HG03354 (cell line): ENCODE measurements around the gene KRT3.

Source experiments
- ATAC-seq: cut with Tn5 transposase; IDR thresholded peaks from one replicate; pipeline ENCODE4 v1.9.1; 2021; ENCODE audit warnings: mild to moderate bottlenecking; ENCODE audit not compliant: unreplicated experiment, poor library complexity, severe bottlenecking

Gene KRT3

DNA sequence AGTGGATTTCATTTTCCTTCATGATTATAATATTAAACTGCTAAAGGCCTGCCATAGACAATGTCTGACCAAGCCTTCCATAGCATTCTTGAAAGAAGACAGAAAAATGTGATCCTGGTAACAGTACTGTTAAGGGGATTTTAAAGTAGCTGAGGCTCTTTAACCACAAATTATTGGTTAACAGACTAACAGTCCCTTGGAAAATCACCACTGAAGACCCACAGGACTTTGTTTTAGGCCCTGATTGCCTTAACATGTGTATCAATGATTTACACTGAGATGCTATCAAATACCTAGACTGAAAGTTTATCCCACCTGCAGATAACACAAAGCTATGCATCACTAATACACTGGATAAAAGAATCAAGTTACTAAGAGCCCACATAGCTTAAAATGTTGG lies 32.2 kb upstream of the KRT3 start:
- no peak for ATAC-seq

DNA sequence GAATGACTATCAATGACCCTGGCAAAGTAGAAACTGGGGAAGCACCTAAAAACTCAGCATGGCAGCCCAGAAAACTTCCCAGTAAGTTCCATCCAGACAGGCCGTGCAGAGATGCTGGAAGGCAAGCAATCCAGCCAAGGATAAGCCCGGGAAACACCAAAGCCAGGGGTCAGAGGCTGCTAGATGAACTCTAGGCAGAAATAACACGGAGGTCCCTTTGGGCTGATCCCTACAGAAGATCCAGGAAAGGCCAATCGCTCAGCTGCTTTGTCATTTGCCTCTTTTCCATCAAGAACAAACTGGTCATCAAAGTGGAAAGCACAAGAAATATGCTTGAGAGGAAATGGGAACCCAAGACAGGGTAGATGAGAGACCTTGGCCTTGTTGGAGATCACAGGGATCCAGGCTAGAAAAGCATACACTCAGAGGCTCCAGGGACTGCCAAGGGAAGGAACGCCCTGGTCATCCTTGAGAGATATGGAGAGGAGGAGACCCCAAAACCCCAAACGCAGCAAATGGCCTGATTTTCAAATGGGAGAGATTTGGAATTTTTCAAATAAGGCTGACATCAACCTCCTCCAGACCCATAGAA lies 31.7 kb upstream of the KRT3 start:
- ATAC-seq = no peak

DNA sequence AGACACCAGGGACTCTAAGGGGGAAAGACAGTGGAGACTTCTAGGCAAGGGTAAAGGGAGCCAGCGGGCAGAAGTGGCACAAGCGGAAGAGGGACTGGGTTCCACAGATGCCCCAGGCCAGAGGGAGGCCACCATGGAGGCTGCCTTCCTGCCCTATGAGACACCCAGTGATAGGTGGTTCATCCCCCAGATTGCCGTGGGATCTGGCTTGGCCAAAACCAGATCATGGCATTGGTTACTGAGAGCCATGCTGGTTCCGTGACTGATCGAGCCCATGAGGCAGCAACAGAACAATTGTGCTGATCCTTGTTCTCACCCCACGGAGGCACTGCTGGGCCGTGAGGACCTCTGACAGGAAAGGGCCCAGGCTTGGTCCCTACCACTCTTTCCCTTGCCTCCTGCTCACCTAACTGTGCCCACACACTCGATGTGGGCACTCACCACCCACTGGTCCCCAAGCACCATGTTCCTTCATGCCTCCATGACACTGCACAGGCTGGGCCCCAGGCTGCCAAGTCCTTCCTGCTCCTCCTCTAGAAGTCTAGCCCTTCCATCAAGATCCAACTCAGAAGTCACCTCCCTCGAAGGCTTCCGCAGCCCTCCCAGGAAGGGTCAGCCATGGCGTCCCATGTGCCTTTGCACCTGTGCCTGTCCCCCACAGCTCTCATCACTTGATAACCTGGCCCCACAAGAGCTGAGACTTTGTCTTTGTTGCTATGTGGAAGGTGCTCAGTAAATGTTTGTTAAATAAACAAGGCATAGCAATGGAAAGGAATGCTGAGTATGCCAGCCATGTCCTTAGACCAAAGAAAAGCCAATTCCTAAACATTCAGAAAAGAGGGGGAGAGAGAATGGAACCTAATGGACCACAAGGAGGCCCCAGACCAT lies 30.9 kb upstream of the KRT3 start:
- no peak for ATAC-seq

DNA sequence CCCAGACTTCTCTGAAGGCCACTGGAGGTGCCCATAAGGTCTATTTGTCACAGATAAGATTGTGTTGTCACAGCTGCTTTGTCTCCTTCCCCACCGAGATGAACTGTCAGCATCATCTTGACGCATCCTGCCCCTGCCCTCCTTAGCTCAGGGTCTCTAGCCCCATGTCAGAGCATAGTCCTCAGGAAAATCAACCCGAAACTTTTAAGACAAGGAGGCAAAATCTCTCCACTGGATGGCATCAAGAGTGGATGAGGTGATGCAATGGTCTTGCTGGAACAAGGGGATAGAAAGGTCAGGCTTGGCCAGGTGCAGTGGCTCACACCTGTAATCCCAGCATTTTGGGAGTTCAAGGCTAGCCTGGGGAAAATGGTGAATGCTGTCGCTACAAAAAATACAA lies 30.0 kb upstream of the KRT3 start:
- no peak for ATAC-seq

DNA sequence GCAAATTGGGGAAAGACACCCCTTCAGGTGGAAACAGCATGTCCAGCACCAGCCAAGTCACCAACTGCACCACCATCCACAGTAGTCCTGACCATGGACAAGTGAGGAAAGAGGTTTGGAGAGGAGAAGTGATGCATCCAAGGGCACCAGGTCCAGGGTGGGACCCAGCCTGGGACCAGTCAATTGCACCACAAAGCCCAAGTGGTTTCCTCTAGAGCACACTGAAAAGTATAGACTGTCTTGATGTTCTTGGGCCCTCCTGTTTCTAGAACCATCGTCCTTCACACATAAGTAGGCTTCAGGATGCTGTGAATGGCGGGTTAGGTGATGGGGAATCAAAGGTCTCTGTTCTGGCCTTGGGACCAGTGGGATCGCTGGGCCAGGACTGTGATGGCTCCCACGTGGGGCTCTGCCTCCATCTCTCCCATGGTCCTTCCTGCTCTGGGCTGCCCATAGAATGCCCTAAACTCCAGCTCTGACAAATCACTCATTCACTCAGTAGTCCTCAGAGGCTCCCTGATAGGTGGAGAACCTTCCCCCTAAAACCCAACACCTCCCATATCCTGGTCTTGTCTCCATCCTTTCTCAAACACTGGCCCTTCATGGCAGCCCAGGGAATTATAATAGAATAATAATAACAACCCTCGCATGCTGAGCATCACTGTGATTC lies 29.0 kb upstream of the KRT3 start:
- ATAC-seq = no peak

DNA sequence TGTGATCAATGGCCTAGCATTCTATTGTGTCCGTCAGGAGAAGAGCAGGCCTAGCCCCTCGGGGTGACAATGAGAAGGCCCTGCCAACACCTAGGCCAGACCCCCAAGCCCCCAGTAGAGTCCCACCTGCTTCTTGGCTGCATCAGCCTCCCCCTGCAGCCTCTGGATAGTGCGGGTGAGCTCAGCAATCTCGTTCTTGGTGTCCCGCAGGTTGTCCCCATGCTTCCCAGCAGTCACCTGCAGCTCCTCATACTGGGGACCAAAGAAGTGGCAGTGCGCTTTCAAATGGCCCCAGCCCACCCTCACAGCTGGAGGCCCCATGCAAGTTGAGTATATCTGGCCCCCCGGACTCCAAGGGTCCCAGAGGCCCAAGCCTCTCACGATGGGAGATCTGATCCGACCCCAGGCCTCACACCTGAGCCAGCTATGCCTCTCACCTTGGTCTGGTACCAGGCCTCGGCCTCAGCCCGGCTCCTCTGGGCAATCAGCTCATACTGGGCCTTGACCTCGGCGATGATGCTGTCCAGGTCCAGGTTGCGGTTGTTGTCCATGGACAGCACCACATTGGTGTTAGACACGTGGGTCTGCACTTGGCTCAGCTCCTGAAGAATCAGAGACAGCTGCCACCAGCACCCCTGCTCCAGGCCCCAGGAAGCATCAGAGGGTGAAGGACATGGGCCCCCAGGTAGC lies 28.0 kb upstream of the KRT3 start:
- ATAC-seq = no peak

DNA sequence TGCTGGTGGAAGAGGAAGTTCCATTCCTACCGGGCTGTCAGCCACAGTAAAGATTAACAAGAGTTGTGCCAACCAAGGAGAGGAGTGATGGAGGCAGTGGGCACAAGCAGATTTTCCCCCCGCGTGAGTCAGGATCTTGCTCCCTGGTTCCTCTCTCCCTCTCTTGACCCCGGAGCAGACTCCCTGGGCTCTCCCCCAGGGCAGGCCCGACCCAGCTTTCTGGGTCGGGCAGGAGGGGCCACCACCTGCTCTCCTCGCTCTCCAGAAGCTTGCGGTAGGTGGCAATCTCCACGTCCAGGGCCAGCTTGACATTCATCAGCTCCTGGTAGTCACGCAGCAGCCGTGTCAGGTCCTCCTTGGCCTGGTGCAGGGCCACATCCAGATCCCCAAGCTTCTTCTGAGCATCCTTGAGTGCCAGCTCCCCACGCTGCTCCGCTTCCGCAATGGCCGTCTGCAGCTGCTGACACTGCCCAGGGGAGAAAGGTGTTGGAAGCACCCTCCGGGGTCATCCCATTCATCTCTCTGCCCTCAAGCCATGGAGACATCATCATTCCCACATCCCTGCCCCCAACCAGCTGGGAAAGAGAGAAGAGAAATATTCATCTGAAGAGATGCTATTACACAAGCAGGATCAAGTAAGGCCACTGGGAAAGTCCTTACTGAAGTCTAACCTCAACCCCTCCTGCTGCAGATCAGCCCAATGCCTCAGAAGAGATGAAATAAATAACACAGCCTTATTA lies 27.0 kb upstream of the KRT3 start:
- no peak for ATAC-seq

DNA sequence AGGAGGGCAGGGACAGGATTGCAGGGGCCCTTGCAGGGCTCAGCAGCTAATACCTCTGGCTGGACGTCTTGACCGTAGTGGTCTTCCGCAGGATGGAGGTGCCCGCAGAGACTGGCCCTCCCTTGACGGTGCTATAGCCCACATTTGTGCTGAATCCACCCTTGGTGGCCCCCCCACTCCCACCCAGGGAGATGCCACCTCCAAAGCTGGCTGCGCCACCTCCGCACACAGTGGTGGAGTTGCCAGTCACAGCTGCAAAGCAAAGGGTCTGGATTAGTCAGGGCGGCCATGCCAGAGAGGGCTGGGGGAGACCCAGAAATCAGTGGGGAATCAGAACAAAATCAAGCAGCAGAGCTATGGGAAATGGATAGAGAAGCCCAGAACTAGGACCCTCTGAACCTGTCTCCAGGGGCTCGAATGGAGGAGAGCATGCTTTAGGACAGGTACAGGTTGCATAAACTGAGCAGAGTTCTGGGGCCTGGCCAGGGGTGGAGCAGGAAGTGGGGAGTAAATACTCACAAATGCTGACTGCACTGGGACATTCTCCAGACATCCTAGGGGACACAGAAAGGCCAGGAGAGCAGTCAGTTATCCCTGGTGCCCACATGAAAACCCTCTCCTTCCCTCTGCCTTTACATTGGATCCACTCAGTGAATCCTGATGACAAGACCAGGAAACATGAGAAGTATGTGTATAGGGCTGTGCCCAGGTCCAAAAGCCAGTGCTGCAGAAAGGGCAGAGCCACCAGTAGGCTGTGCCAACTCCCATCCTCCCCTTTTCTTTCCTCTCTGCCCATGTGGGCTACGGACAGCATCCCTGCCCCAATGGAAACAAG lies 26.1 kb upstream of the KRT3 start:
- ATAC-seq = no peak

DNA sequence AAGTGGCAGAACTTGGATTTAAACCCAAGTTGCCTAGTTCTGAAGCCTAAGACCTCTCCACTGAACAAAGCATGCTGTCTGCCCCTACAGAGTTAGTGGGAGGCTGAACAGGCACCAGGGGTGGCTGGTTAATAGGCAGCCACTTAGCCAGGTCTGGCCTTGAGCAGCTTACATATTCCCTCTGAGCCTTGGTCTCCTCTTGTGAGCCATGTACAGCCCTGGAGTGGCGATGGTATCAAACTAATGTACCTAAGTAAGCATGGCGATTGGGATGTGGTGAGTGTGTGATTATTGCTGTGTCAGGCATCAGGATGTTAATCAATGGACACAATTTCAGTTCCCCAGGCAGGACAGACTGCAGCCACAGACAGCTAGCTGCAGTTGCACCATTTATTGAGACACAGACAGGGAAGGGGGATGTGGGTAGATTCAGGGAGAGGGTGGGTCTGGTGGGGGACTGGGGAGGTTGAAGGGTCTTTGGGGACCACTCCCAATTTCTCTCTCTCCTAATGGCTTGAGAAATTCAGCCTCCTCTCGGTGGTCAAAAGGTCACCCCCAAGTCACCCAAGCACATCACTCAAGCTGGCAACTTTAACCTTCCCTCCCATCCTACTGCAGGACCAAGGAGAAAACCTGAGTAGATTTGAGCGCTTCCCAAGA lies 25.3 kb upstream of the KRT3 start:
- ATAC-seq = no peak

DNA sequence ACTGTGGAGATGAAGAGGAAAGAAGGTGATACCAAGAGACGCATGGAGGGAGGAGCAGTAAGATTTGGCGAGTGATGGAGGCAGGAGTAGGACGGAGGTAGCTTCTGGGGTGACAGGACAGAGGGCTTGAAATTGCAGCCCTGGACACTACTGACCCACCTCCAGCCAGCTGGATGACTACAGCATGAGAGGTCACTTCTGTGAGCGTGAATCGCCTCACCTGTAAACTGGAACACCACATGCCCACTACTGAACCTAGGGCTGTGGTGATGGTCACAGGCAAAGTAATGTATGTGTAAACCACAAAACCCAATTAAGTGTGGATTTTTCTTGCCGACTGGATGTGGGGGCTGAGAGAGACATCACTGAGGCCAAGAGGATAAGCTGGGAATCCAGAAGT lies 24.6 kb upstream of the KRT3 start:
- no peak for ATAC-seq

DNA sequence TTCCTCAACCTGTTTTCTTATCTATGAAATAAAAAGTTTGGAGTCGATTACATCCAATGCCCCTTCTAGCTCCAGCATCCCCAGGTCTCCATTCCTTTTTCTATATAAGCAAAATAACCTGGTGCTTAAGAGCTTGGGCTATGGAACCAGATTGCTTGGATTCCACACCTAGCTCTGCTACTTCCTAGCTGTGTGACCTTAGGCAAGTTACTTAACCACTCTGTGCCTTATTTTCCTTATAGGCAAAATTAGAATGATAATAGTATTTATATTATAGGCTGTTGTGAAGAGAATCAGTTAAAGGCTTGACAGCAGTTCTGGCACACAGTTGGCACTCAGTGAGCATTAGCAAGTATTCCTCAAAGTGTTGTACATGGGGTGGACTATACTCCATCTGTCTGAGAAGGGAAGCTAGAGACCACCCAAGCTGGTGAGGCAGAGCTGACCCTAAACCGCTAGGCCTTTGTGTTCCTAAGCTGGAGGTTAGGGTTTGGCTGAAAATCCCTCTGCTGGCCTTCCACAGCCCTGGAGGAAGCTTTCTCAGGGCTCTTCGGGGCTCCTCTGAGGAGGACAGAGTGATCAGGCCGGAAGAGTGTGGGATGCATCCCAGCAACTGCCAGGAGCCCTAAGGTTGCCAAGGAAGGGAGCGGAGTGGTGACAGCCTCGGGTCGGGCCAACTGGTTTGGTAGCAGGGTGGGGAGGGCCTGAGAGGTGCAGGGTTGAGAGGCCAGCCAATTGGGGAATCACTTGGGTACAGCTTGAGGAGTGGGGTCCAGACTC lies 24.0 kb upstream of the KRT3 start:
- ATAC-seq = no peak

DNA sequence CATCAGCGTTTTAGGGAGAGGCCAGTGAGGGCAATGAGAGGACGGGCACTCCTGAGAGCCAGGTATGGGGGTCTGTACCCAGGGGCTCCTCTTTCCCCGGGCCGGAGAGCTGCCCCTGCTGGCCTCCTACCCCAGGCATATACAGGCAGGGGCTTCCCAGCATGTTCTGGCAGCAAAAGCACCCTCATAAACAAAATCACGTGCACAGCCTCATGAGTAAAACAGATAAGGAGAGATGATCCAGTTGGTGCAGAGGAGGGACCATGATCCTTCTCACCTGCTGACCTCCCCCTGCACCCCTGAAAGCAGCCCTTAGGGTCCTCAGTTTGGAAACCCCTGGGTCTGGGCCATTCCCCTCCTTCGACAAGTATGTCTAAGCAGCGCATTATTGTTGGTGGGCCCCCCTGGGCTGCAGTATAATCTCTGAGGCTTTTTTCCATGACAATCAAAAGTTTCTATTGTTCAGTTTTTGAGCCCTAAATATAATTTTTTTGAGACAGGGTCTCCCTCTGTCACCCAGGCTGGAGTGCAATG lies 23.0 kb upstream of the KRT3 start:
- no peak for ATAC-seq

DNA sequence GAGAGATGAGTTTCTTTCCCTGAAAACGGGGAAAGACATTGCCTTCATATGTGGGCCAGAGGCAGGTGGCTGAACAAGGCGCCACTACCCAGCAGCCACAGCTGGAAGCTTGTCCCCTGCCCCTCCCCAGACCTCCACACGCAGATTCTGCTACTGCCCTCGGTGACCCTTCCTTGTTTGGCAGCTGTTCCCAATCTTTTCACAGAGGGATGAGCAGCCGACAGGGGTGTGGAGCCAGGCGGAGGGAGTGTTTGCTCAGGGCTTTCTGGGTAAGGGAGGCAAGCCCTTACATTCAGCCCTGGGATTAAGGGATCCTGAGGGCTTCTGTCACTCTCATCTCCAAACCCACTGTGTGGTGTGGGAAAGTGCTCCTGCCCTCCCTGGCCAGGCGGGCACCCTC lies 22.5 kb upstream of the KRT3 start:
- no peak for ATAC-seq

DNA sequence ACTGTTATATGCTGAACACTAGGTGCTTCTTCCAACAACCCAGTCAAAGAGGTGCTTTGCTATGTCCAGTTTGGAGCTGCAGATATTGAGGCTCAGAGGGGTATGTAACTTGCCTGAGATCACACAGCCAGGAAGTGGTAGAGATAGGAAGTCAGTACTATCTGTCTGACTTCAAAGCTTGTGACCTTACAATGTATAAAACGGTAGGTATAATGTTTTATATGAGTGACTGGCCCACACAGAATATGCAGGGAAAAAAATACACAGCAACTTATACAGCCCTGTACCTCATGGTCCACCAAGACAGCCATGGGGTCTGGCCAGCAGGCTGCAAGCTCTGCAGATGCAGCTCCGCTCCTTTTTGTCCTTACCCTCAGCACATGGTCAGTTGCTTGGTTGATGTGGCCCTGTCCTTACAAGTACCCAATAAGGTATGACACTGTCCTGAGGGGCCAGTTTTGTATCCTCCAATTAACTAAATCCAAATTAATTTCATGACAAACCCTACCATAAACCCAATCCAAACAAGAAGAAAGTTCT lies 21.9 kb upstream of the KRT3 start:
- ATAC-seq = no peak

DNA sequence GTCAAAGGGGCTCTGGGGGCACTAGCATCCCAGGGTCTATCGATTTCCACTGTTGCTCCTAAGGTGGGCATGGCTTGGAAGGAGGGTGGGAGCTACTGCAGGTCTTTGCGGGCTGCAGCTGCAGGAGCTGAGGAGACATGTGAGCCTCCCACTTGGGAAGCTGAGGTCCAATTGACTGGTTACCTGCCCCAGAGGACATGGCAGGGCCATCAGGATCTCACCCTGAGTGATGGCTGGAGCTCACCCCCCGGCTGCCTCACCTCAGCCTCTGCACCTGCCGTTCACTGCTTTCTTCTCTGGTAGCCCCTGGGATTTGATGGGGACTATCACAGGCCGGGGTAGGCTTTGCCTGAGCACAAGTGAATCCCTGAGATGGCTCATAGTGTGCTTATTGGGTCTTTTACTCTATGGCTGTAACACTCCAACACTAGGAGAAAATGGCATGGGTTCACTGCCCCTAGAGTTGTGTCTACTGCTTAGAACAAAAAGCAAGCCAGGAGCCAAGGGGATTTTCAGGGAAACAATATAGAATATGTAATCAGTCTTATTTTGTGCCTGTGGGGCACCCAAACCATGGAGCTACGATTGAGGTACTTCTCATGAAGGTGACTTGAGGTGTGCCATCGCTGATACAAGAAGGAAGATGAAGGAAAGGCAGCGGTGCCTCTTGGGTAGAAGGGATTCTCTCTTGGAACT lies 21.2 kb upstream of the KRT3 start:
- ATAC-seq = no peak

DNA sequence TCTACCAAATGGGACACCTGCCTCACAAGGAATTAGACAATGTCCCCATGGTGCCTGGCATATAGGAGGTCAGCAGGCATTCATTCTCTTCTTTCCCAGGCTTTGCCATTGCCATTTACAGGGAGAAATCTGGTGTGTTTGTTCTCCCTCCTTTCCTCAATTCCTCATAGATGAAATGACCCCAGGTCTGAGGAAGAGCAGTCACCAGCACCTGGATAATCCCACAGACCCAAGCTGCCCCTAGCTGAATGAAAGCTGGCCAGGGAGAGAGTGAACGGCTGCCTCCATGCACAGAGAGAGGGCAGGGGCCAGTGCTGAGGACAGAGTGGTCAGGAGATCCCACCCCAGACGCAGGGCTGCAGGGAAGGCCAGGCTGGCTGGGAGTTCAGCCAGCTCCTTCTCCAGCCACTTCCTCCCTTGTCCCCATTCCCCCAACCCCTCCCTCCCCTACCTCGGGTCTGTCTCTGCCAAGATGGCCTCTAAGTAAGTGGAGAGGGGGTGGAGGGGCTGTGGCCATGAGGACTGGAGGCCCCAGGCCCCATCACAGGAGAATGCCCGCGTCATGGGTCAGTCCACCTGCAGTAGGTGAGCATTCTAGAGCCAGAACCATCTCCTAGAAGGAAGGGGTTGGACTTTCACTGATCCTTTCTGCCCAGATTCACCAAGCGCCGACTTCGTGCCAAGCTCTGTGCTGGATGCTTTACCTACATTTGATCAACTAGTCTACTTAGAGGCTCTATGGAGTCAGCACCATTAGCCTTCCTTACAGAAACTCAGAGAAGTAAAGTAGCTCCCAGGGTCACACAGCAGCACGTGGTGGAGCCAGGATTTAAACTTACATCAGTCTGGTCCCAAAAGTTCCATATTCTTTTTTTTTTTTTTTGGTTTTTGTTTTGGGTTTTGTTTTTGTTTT lies 20.0 kb upstream of the KRT3 start:
- no peak for ATAC-seq
